Type B pancreatic cell (in vitro differentiated cells): Measurements from ENCODE around the gene ANKH. TPM values are rescaled to one million over a fixed set of nuclear protein-coding genes. Genes with fewer than 3 reads are reported as not detected.

Source experiments
- DNase-seq: peaks from one replicate; pipeline ENCODE4 v3.0.0; 2021; ENCODE audit warnings: mixed read lengths; ENCODE audit not compliant: unreplicated experiment; ENCODE audit errors: extremely low spot score
- H3K27ac Mint-ChIP-seq: 2 replicates; pipeline ENCODE4 v1.8.0; 2021; ENCODE audit warnings: mild to moderate bottlenecking, mixed read lengths
- H3K27me3 Mint-ChIP-seq: 2 replicates; pipeline ENCODE4 v1.8.0; 2021; ENCODE audit warnings: mixed read lengths
- H3K36me3 Mint-ChIP-seq: 2 replicates; pipeline ENCODE4 v1.8.0; 2021; ENCODE audit warnings: mixed read lengths
- H3K4me1 Mint-ChIP-seq: one replicate; pipeline ENCODE4 v1.8.0; 2021; ENCODE audit warnings: mixed read lengths; ENCODE audit not compliant: unreplicated experiment
- H3K4me3 Mint-ChIP-seq: 2 replicates; pipeline ENCODE4 v1.8.0; 2021; ENCODE audit warnings: mild to moderate bottlenecking, mixed read lengths
- H3K9me3 Mint-ChIP-seq: 2 replicates; pipeline ENCODE4 v1.8.0; 2021; ENCODE audit warnings: mixed read lengths
- total RNA-seq: library from RNA; stranded (reverse); gene quantifications from 2 replicates; pipeline ENCODE4 v1.2.1, GENCODE V29; 2021; ENCODE audit warnings: low replicate concordance
- TF ChIP-seq, protein P1 (sequence below): fragments of 200-600 bp; sonication (generic); conservative IDR thresholded peaks from 2 replicates; pipeline ENCODE4 v1.5.0; 2021; ENCODE audit warnings: antibody characterized with exemption, mild to moderate bottlenecking

Gene ANKH
- total RNA-seq, 1 donor from 2014 or later = 41.1 TPM

DNA sequence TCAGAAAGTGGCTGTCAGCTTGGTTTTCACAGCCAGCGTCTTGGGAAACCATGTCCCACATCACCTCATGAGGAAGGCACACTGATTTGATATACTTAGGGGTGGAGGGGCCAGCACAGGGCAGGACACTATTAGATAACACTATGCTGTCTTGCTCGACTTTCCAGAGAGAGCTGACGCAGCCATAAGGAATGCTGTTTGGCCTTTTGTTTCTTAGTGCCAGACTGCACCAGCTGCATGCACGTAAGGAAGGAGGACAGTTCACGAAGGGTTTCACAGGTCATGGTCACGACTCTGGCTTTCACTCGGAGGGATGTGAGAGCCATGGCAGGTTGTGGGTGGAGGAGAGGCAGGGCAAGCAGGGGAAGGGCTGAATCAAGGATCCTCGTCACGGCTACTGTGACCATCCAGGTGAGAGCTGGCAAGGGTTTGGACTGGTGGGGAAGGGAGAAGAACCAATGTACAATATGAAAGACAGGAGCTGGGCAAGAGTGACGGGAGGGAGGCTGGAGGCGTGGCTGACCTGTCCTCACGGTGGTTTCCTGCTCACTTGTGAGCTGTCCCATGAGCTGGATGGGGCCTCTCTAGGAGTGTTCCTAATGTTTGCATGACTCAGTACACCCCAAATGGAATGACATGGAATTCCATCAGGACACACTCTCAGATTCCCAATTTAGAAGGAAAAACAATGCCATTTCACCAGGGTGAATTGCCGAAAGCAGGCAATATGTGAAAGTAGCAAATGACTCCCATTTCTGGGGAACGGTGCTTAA lies 145.3 kb downstream of the ANKH start:
- Mint-ChIP-seq H3K4me1 (peaks cover 18% of the 10 kb centered on the region), H3K27me3 (no peaks in the 10 kb centered on the region), H3K27ac (no peak overlapping the region), H3K9me3 (no peaks in the 10 kb centered on the region), H3K4me3 (no peak overlapping the region), H3K36me3 (peaks cover 12% of the 10 kb centered on the region)
- DNase-seq = no peak
- TF ChIP-seq, protein P1, sequence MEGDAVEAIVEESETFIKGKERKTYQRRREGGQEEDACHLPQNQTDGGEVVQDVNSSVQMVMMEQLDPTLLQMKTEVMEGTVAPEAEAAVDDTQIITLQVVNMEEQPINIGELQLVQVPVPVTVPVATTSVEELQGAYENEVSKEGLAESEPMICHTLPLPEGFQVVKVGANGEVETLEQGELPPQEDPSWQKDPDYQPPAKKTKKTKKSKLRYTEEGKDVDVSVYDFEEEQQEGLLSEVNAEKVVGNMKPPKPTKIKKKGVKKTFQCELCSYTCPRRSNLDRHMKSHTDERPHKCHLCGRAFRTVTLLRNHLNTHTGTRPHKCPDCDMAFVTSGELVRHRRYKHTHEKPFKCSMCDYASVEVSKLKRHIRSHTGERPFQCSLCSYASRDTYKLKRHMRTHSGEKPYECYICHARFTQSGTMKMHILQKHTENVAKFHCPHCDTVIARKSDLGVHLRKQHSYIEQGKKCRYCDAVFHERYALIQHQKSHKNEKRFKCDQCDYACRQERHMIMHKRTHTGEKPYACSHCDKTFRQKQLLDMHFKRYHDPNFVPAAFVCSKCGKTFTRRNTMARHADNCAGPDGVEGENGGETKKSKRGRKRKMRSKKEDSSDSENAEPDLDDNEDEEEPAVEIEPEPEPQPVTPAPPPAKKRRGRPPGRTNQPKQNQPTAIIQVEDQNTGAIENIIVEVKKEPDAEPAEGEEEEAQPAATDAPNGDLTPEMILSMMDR = no peak

DNA sequence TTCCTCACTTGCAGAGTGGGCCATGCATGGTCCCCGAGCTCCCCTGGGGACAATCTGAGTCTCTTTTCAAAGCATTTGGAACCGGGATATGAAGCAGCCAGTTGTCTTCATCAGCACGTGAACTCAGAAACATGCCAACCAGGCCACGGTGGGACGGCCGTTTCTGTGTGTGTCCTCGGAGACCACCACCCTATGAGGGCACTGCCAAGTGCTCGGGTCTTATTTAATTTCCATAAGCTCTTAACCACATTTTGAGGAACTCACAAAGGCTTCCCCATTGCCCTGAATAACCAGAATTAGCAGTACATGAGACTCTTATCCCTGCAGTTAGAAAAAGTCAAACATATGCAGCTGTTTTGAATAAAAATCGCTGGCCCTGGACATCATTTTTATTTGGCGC lies 146.9 kb downstream of the ANKH start:
- no peaks in the 10 kb centered on the region for H3K27me3 Mint-ChIP-seq
- H3K27ac Mint-ChIP-seq = peak overlapping the region; percentile 39
- peaks cover 18% of the 10 kb centered on the region for H3K4me1 Mint-ChIP-seq
- H3K9me3 Mint-ChIP-seq = no peaks in the 10 kb centered on the region
- DNase-seq = no peak
- TF ChIP-seq, protein P1 = no peak
- H3K36me3 Mint-ChIP-seq = peaks cover 12% of the 10 kb centered on the region
- H3K4me3 Mint-ChIP-seq = no peak overlapping the region

DNA sequence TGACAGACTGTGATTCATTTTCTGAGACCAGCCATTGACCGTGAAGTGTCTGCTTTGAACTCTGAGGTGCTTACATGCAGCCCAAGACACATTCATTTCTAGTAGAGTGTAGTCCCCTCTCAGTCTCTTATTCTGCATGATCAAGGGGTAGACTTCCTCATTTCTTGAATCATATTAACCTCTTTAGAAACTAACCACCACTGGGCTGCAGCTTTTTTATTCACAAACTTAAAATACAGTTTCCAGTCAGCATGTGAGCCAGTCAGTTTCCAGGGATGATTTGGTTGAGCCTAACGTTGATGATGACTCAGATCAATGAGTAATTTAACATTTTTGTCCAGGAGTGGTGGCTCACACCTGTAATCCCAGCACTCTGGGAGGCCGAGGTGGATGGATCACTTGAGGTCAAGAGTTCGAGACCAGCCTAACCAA lies 147.9 kb downstream of the ANKH start:
- Mint-ChIP-seq H3K4me1 (peaks cover 18% of the 10 kb centered on the region), H3K4me3 (no peak overlapping the region), H3K27ac (no peak overlapping the region), H3K27me3 (no peaks in the 10 kb centered on the region), H3K9me3 (no peaks in the 10 kb centered on the region), H3K36me3 (peaks cover 17% of the 10 kb centered on the region)
- TF ChIP-seq, protein P1 = no peak
- DNase-seq = no peak

DNA sequence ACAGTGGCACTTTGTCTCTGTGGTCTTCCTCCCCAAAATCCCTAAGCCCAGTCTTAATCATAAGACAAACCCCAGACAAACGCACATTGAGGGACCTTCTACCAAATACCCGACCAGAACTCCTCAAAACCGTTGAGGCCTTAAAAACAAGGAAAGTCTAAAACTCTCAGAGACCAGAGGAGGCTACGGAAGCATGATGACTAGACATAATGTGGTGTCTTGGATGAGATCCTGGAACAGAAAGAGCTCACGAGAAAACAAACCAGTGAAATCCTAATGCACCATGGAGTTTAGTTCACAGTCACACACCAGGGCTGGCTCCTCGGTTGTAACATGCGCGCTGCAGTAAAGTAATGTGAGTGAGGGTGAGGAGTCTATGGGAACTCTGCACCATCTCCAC lies 148.7 kb downstream of the ANKH start:
- Mint-ChIP-seq H3K9me3 (no peaks in the 10 kb centered on the region), H3K36me3 (peaks cover 21% of the 10 kb centered on the region), H3K4me1 (peaks cover 12% of the 10 kb centered on the region), H3K27me3 (no peaks in the 10 kb centered on the region), H3K4me3 (no peak overlapping the region), H3K27ac (no peak overlapping the region)
- TF ChIP-seq, protein P1 = no peak
- no peak for DNase-seq

DNA sequence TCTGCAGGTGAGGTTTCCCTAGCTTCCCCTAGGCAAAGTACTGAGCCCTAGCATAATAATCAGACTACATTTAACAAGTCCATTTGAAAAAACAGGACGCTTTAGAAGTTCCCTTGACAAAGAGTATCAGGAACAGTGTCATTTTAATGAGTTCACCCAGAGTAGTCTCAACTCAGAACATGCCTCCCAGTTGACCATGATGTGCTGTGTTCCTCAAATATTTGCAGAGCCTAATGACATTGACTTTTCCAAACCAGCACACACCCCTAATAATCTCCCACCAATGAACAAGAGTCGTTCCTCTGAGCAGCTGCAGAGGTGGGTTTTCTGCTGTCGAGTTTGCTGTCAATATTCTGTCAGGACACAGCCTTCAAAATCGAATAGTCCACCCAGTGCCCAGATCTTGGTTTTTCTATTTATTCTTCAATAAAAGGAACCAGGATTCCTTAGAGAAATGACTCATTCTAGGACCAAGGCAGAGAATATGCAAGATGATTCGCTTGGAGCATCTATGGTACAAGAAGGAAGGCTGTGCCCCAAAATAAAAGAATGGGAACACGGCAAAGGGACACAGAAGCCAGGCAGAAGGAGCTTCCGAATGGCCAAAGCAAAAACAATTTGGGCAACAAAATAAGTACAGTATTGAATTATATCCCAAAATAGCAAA lies 149.5 kb downstream of the ANKH start:
- Mint-ChIP-seq H3K4me3 (no peak overlapping the region), H3K36me3 (peaks cover 20% of the 10 kb centered on the region), H3K9me3 (no peaks in the 10 kb centered on the region), H3K27me3 (no peaks in the 10 kb centered on the region), H3K4me1 (peaks cover 5% of the 10 kb centered on the region), H3K27ac (no peak overlapping the region)
- no peak for DNase-seq
- TF ChIP-seq, protein P1 = no peak
